GM19395 (cell line): ENCODE data around the gene RNF227.

Experiments used
- ATAC-seq: cut with Tn5 transposase; IDR thresholded peaks from one replicate; pipeline ENCODE4 v1.9.1; 2021; ENCODE audit warnings: mild to moderate bottlenecking, moderate library complexity; ENCODE audit not compliant: unreplicated experiment

Gene RNF227

DNA sequence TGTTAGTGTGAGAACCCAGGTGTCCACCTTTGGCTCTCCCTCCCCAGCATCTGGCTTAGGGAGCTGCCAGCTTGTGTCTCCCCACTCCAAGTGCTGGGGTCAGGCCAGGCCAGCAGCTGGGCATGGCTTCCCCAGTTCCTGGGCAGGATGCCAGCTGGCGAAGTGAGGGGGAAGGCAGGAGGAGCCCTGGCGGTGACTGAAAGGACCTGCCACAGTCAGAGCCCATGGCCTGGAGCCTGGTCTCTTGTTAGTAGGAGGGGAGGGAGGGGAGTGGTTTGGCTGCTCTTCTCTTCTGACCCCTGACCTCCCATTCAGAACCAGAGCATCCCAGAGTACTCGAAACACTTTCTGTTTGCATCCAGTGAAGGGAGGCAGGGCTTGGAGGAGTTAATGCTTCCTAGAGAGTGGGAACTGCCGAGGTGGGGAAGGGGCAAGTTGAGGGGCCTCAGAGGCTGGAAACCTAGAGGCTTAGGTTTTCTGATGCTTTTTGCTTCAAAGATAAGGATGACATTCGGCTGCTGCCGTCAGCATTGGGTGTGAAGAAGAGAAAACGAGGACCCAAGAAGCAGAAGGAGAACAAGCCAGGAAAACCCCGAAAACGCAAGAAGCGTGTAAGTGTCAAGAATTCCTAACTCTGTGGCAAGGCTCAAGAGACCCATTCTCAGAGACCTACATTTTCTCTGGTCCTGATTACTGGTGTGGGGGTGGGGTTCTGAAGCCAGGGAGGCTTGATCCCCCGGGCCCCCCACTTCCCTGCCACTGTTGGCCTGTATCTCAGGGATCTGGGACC is 26.7 kb downstream of the RNF227 start:
- no peak for ATAC-seq

DNA sequence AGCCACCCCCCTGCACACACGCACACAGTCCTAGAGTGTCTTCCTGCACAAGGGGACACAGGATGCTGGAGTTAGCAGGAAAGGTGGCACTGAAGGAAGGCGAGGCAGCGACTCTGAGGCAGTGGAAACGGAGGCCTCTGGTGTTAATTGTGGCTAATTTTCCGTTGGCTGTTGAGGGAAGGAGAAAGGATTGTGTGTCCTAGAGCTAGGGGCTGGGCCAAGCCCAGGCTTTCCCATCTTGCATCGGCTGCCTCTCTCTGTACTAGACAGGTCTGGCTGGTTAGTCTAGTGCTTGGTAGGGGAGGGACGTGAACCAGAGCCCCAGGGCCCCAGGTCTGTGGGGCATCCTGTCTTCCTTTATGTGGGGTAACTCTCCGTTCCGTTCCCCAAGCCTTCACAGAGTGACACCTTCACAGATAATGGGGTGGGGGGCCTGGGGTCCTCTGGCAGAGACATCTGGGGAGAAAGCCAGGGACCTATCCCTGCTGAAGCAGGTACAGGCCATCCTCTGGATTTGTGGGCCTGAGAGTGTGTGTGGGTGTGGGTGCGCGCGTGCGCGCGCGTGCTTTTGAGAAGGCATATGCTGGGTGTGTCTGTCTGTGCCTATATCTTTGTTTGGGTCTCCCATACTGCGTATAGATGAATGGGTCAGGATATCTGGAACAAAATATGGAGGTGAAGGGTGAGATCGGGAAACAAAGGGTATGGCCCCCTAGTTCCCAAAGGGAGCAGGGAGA is 27.7 kb downstream of the RNF227 start, which contains the start of gene CHD3:
CHD3 (plus strand) TSS at position 606 of the 737 bp plus-strand sequence. CDS start 212 bp downstream, outside the sequence.
- ATAC-seq, result no peak

DNA sequence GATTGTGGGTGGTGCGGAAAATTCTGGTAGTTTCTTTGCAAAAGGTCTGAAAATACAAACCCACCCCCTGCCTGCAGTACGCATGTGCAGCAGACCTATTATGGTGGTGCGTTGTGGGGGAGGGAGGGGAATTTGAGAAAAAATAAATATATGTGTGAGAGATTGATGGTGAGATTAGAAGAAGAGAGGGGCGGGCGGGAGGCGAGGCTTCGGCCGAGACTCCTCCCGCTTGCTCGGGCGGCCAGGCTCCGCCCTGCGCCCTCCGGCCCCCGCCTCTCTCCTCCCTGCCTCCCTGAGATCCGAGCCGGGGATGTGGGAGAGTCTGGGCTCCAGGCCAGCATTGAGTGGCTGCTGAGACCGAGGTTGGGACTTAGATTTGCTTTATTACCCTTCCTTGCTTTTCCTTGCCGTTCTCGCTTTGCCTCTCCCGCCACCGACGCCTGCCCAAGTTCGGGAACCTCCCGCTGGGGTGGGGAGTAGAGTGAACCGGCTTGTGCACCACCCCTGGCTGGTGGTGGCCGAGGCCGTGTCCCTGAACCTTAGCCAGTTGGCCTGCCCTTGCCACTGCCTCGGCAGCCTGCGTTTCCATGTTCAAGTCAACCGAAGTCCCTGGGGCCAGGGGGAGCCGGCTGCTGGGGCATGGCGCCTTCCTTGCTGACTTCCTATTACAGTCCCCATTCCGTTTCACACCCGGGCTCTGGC is 28.5 kb downstream of the RNF227 start:
- ATAC-seq, result no peak

DNA sequence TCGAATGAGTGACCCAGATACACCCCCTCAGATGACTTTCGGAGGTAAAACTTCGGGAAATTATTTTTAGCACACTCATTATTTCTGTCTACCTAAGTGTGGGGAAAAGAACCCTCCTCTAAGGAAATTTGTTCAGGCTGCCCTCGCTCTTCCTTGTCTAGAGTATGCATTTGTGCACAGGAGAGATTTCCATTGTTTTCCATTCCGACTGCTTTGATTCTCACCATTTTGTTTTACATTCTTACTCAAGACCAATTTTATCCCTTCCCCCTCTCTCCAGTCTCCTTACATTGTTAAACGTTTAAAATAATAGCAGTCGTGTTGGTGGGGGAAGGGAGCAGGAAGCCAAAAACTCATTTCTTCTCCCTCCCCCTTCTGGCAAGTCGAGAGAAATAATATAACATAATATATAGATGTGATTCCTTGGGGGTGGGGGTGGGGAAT is 29.0 kb downstream of the RNF227 start:
- ATAC-seq, result no peak

DNA sequence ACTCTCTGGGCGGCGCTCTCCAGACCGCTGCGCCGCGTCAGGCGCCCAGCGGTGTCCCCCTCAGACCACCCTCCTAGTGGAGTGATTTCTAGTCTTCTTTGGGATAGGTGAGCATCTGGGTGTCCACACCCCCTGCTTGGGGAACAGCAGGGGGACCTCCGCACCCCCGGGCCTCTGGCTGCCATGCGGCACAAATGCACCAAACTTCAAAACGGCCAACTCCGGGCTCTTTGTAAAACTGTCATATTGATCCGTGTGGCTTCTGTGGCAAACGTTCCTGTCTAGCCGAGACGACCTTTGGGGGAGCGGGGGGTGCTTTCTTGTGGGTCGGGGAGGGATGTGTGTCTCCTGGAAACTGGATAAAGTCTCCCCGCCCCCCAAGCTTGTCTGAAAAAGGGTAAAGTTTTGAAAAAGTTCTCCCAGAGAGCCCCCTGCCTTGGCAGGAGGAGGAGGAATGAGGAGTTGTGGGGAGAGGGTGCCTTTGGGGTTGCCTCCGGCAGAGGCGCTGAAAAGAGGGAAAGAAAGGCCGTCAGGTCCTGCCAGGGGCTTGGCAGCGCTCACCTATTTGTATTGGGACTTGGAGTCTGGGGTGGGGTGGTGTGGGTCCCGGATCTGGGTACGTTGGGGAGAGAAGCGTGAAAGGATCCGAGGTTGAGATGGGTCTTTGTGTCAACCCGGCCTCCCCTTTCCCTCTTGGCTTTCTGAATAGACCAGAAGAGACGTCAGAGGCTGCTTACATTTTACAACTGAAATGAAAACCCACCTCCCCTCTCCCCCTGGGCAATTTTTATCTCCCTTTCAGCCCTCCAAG is 29.7 kb downstream of the RNF227 start:
- ATAC-seq, result no peak

DNA sequence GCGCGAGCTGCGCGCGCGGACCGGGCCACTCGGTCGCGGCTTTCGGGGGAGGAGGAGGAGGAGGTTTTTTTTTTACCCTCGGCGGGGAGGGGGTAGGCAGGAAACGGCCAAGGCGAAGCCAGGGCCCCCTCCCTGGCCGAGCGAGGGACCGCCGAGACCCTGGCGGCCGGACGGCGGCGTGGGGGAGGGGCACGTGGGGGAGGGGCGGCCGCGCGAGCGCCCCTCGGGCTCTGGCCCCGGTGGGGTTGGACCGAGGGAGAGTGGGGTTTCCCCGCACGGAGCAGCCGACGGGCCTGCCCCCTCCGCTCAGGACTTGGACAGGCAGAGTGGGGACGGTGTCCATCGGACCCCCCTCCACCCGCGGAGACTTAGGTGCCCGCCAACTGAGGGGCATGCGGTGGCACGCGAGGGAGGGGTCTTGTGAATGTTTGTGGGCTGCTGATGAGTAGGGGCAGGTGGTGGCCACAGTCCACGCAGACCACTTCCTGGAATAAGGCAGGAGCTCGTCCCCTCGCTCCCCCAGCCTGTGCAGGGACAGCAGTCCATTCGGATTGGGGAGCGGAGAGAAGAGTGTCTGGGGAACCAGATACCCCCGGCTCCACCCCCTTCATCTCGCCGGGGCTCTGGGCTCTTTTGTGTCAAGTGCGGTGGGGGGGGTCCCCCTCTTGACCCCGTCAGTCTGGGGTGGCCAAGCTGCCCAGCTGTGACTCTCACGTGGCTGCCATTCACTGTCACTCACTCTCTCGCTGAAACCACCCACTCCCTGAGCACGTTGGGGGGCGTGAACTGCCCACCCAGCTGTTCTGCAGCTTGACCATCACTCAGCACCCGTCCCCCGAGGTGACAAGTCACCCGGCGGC is 30.5 kb downstream of the RNF227 start:
- no peak for ATAC-seq

DNA sequence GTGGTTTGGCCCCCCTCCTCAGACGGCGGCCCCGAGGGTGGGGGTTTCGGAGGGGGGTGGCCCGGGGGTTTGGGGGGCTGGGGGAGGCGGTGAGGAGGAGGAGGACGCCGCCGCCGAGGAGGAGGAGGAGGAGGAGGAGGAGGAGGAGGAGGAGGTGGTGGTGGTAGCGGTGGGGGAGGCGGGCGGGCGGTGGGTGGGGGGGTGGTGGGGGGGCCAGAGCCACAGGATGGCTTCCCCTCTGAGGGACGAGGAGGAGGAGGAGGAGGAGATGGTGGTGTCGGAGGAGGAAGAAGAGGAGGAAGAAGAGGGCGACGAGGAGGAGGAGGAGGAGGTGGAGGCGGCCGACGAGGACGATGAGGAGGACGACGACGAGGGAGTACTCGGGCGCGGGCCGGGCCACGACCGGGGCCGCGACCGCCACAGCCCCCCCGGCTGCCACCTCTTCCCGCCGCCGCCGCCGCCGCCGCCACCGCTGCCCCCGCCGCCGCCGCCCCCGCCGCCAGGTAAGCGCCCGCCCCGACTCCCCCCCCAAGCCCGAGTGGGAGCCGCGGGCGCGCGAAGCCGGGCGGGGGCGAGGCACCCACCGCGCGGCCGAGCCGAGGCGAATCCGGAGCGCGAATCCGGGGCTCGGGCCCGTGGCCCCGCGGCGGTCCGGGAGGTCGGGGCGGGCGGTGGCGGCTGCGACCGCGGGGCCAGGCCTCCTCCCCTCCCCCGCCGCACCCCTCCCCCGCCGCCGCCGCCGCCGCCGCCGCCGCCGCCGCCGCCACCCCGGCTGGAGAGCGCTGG is 31.3 kb downstream of the RNF227 start:
- no peak for ATAC-seq

DNA sequence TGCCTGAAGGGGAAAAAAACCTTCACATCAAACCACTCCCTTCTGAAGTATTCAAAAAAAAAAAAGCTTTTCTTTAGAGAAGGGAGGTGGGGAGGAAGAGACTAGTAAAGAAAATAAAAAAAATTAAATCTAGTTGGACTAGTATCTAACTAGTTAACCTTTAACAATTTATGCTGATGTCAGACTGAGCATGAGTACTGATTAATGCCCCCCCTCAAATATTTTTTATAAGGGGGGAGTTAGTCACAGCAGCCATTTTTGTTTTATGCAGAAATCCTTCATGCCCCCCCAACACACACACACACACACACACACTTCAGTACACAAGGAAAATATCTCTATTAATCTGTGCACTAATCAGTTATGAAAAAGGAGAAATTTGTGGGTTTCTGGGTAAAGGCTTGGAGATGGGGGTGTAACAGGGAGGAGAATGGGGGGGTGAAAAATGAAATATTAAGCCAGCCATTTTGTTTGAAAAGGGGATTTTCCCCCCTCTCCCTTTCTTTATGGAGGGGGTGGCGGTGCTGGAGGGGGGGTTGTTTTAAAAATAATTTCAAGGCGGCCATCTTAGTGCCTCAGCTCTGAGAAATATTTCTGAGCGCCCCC is 32.2 kb downstream of the RNF227 start:
- no peak for ATAC-seq

DNA sequence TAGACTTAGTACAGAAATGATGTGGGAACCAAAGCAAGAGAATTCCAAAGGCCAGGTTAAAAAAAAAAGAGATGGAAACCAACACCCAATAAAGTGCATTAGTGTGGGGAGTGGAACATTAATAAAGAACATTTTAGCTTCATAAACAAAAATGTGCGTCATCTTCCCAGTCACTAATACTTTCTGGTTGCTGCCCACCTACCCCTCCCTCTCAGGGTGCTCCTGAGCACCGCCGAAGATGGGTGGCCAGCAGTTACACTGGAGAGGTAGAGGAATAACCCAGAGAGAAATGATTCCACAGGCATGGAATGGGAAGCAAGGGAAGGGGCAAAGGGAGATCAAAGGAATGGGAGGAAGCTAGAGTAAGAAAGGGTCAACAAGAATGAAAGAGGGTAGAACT is 33.5 kb downstream of the RNF227 start:
- no peak for ATAC-seq

DNA sequence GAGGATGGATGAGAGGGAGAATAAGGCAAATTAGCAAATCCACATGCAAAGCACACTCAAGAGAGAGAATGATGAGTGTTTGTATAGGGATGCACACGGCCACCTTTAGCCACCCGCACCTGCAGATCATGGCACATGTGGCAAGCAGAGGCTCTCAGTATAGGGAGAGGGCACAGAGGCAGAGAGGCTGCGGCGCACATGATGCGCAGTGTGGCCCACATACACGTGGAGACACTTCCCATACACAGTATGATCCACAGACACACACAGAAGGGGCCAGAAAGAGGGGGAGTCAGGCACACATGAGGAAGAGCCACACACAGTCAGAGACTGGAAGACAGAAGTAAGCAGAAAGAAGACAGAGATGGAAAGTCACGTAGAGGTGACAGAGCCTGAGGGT is 34.0 kb downstream of the RNF227 start:
- ATAC-seq, result no peak

DNA sequence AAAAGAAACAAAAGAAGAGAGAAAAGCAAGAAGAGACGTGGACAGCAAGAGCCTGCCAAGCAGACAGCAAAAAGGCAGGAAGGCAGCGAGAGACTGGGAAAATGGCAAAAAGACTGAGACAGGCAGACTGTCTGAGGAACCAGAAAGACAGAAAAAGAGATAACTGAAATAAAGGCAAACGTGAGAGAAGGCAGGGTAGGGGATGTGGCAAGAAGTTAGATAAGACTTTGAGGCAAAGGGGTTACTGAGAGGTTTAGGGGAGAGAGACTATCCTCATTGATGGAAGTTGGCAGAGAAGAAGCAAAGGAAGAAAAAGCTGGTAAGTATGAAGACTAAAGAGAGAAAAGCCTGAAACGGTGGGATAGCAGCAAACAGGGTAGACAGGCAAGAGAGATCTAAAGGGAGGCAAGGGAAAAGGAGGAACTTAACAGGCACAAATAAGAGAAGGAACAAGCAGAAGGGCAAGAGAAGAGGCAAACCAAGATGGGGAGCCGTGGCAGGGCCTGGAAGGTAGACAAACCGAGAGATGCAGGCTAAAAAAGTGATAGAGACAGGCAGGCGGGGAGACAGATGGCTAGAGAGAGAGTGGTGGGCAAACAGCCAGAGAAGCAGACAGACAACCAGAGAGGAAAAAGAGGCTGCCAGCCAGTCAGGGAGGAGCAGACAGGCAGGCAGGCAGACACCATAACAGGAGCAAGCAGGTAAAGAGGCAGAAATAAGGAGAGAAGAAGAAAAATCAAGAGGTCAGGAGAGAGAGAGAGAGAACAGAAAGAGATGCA is 34.6 kb downstream of the RNF227 start:
- no peak for ATAC-seq

DNA sequence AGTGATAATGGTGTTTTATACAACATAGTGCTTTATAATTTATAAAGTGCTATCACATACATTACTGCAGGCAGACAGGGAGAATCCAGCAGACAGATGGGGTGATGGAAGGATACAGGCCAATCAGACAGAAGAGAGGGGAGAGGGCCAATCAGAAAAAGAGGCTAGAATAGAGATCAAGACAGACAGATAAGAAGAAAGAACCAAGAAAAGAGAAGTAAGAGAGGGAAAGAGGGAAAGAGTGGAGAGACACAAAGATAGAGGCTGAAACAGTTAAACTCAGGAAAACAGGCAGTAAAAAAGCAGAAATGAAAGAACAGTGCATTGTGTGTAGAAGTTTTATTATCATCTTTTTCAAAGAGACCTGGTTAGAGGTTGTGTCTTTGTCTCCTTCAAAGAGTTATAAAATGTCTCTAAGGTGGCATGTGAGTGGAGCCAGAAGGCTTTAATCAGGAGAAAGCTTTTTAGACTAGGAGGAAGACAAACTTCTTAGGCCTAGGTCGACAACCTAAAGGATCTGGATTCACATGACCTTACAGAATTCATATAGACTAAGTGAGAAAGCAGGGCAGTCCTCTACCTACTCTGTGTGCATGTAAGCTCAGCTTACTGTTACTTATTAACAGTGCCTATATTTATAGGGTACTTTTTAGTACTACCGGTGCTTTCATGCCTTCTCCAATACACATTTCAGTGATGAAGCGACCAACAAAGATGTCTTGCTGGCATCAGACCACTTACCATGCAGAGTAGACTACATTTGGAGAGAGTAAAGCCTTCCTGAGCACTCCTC is 35.8 kb downstream of the RNF227 start:
- ATAC-seq, result no peak

DNA sequence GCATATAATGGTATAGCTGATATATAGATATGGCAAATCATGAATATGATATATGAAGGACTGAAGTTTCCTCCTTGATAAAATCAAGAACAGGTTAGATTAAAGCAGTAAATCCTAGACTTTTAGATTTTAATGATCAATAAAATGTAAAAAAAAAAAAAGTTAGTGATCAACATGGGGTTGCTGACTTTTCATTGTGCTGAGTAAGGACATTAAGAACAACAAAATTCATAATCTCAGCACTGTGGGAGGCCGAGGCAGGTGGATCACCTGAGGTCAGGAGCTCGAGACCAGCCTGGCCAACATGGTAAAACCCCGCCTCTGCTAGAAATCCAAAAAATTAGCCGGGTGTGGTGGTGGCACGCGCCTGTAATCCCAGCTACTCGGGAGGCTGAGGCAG is 37.9 kb downstream of the RNF227 start:
- ATAC-seq, result no peak

DNA sequence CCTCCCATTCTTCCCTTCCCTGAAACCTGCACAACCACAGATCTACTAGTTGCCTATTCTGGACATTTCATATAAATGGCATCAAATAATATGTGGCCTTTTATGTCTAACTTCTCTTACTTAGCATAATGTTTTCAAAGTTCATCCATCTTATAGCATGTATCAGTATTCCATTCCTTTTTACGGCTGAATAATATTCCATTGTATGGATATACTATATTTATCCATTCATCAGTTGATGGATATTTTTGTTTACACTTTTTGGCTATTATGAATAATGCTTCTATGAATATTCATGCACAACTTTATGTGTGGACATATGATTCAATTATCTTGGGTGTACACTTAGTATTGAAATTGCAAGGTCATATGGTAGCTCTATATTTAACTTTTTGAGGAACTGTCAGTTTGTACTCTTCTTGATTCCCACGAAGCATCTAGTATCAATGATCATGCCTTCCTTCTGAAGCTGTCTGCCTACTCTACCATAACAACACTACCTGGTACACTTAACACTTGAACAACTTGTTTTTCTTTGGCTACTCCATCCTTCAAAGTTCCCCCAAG is 40.2 kb downstream of the RNF227 start:
- ATAC-seq, result no peak

DNA sequence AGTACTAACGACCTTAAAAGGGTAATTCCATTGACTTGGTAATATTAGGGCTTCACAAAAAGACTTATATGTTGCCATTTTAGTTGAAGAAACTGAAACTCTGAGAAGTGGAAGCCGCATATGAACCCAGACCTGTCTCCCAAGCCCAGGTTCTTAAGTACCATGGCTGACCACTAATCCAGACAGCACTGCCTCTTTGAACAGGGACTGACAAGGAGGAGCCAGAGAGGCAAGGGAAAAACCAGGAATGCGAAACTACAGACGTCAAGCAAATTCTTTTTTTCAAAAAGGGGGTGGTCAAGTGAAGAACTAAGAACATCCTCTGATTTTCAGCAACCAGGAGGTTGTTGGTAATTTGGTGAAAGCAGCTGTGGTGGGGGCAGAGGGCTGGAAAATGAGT is 43.0 kb downstream of the RNF227 start:
- no peak for ATAC-seq

DNA sequence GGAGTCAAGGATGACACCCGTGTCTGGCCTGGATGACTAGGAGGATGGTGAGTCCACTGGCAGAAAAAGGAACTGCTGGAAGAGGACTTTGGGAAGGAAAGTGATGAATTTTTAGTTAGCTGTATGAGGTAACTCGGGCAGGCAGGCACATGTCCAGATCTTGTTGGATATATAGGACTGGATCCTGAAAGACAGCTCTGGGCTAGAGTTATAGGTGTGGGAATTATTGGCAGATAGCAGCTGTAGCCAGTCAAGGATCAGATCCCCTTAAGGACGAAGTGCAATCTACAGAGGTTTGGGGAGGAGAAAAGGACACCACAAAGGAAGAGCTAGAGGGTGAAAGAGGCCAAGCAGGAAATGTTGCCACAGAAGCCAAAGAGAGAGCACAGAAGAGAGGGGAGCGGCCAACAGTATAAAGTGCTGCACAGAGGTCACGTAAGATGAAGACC is 48.2 kb downstream of the RNF227 start:
- ATAC-seq, result no peak
